GM12872 (cell line): ENCODE results near the gene SH3RF1.
A peak's percentile ranks its signal among the peaks of the same experiment; 100 is the strongest.

ENCODE experiments used
- CTCF ChIP-seq: IDR thresholded peaks from 3 replicates; pipeline ENCODE4 v1.5.1; 2011; ENCODE audit warnings: low read depth, mild to moderate bottlenecking, low read length, moderate library complexity; ENCODE audit not compliant: insufficient read depth

SH3RF1 gene

GRCh38 chr4:169309326-169309967, 38.7 kb upstream of the SH3RF1 start:
- TF ChIP-seq CTCF, result no peak

- no peak for TF ChIP-seq CTCF
Observed at GRCh38 chr4:169307576-169307975, 36.8 kb upstream of the SH3RF1 start.

GRCh38 chr4:169305651-169306050, 34.9 kb upstream of the SH3RF1 start:
- TF ChIP-seq CTCF, result no peak

GRCh38 chr4:169305173-169305572, 34.4 kb upstream of the SH3RF1 start:
- no peak for TF ChIP-seq CTCF

GRCh38 chr4:169295822-169296221, 25.1 kb upstream of the SH3RF1 start:
- TF ChIP-seq CTCF, result no peak

- no peak for TF ChIP-seq CTCF
Observed at GRCh38 chr4:169293343-169294176, 22.8 kb upstream of the SH3RF1 start.

- peak; percentile 69 for TF ChIP-seq CTCF
Observed at GRCh38 chr4:169286562-169287301, 16.0 kb upstream of the SH3RF1 start.
